AG04449 (cell line): ENCODE measurements around the gene APH1B.

Source experiments
- CTCF ChIA-PET: fragments of 350-600 bp; formaldehyde crosslinking; extraction: SDS; loops from one replicate; lab custom pipeline; 2021; ENCODE audit warnings: antibody characterized with exemption; lab: Yijun Ruan, JAX
- POLR2A ChIA-PET: fragments of 400-600, 350-600 bp; formaldehyde crosslinking; extraction: SDS; loops from one replicate; lab custom pipeline; 2020; ENCODE audit warnings: antibody characterized with exemption, inconsistent platforms; lab: Yijun Ruan, JAX
- DNase-seq: peaks from one replicate; pipeline ENCODE4 v3.0.0-alpha.2; 2010; ENCODE audit warnings: low read depth, low spot score
- H3K4me3 ChIP-seq: 2 replicates; pipeline ENCODE4 v1.5.1; 2011; ENCODE audit warnings: low read depth, mild to moderate bottlenecking, control low read depth, low read length
- TF ChIP-seq, protein P1 (sequence below): IDR thresholded peaks from one replicate; pipeline ENCODE4 v1.5.1; 2011; ENCODE audit warnings: mild to moderate bottlenecking, moderate library complexity, low read length, control low read depth, inconsistent platforms; ENCODE audit not compliant: insufficient read depth; ENCODE audit errors: missing control alignments

APH1B gene

DNA sequence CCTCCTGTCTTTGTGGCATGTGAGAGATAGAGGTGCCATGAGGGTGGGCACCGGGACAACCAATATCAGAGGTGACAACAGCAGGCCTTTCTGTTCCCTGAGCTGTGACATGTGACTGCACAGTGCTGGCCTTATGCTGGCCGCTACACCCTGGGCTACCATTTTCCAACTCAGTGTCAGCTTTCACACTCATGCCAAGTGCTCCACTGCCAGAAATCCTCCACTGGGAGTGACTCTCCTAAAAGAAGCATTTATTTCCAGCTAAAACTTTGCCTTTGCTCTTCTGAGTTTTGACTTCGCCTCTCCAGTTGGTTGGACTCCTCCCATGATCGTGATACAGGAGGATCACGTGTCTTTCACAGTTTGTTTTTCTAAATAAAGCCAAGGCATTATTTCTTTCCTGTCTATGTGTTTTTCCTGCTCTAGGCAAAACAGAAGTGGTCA, 72.8 kb downstream of the APH1B start:
- ChIA-PET CTCF (interaction anchor here (1.0 to 1.6 kb wide), 2 partner anchors 9 to 58 kb away, joined by 4 to 5 read pairs; no protein-coding TSS in a partner anchor), POLR2A (no interaction called here)
- no peak overlapping the region for H3K4me3 ChIP-seq
- no peak for DNase-seq
- TF ChIP-seq, protein P1, sequence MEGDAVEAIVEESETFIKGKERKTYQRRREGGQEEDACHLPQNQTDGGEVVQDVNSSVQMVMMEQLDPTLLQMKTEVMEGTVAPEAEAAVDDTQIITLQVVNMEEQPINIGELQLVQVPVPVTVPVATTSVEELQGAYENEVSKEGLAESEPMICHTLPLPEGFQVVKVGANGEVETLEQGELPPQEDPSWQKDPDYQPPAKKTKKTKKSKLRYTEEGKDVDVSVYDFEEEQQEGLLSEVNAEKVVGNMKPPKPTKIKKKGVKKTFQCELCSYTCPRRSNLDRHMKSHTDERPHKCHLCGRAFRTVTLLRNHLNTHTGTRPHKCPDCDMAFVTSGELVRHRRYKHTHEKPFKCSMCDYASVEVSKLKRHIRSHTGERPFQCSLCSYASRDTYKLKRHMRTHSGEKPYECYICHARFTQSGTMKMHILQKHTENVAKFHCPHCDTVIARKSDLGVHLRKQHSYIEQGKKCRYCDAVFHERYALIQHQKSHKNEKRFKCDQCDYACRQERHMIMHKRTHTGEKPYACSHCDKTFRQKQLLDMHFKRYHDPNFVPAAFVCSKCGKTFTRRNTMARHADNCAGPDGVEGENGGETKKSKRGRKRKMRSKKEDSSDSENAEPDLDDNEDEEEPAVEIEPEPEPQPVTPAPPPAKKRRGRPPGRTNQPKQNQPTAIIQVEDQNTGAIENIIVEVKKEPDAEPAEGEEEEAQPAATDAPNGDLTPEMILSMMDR, result no peak

DNA sequence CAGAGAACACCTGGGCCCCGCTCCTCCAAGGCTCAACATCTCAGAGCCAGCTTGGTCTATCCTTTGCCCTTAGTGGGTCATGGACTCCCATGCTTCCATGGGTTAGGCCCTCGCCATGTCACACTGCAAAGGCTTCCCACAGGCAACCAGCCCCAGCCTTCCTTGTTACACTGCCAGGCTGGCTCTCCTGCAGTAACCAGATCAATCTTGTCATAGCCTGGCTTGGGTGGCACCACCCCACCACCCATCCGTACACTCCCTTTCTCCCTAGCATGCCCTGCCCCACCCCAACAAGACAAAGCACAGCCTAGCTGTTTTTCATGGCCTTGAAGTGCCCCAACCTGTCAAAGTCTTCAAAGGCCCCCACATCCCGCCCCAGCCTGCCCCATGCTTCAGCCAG, 73.8 kb downstream of the APH1B start:
- POLR2A ChIA-PET, result no interaction called here
- TF ChIP-seq, protein P1, result no peak
- H3K4me3 ChIP-seq, result no peak overlapping the region
- no peak for DNase-seq
- CTCF ChIA-PET, result interaction anchor here (1.1 to 1.6 kb wide), 3 partner anchors 12 to 59 kb away, joined by 3 to 5 read pairs (median 3); no protein-coding TSS in a partner anchor

DNA sequence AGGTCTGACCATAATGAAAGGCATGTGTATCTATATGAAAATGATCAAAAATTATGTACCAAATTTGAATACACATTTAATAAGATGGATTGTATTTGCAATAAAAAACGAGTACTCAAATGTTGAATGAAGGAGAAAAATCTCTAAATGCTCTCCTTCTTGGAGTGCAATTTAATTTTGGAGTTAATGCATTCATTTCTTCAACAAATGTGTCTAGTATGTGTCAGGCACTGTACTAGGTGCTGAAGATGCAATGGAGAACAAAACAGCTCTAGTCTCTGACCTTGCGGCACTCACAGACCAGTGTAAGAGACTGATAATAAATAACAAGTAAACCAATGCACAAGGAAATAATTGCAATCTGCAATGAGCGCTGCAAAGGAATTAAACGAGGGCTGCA, 75.4 kb downstream of the APH1B start:
- TF ChIP-seq, protein P1, result no peak
- CTCF ChIA-PET, result no interaction called here
- no peak overlapping the region for H3K4me3 ChIP-seq
- no peak for DNase-seq
- POLR2A ChIA-PET, result no interaction called here

DNA sequence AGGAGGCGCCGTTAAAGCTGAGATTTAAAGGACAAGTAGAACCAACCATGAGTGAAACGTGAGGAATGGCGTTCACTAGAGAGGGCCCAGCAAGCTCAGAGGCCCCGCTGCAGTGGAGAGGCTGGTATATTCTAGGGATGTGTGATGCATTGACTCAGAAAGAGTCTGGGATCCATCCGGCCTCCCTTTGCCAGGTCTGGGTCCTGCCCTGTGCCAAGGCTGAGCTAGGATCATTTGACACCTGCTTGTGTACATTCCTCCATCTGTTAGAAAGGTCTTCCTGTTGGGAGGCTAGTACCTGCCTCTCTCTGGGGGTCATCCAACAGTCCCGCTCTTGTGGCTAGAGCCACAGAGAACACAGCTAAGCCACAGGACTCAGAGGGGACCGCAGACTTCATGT, 75.9 kb downstream of the APH1B start:
- TF ChIP-seq, protein P1, result no peak
- no peak overlapping the region for H3K4me3 ChIP-seq
- ChIA-PET POLR2A (no interaction called here), CTCF (no interaction called here)
- no peak for DNase-seq

DNA sequence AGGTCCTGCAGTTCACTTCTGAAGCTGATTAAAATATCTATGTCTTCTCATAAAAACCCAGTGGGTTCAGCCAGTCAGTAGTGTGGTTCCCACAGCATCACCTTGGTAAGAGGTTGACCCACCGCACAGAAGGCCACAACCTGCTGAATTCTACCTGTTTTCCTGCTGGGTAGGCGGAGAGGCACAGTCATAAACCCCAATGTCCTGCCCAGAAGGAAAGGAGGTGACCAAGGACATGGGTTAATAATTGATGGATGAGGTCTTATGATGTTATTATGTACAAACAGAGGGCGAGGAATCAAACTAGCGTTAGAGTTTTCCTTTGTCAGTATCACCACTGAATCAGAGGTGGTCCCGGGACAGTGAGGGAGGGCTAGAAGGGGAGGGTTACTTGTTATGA, 76.5 kb downstream of the APH1B start:
- CTCF ChIA-PET, result interaction anchor here (0.9 kb wide), 1 partner anchor 8 kb away, joined by 3 read pairs; no protein-coding TSS in a partner anchor
- POLR2A ChIA-PET, result no interaction called here
- no peak overlapping the region for H3K4me3 ChIP-seq
- TF ChIP-seq, protein P1, result no peak
- DNase-seq, result no peak

DNA sequence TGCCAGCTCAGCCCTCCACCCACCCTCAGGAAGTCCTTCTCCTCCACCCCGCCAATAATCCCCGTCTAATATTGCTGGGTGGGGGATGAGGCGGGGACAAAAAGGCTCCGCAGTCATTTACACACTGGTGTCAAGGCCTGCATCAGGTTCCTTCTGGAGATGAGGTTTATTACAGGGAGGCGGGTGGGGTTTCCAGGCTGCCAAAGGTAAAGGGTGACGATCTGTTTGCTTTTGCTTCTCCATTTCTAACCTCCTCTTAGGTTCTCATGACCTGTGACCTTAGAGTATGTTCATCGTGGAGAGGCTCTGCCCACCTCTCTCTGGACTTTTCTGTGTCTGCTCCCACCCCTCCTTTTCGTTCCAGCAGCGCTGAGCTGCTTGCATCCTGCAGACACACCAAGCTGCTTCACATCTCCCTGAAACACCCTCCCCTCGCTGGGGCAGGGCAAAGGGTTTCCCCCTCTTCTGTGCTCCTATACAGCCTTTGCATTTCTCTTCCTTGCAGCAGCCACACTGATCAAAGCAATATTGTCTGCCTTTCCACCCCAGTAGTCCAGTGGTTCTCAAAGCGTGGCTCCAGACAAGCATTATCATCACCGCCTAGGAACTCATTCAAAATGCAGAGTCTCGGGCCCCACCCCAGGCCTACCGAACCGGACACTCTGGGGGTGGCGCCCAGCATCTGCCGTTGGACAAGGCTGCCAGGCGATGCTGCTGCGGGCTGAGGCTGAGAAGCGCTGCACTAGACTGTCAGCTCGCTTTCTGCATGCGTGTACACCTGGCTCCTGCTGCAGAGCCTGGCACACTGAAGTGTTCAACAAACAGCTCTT, 77.6 kb downstream of the APH1B start:
- no peak overlapping the region for H3K4me3 ChIP-seq
- TF ChIP-seq, protein P1, result no peak
- DNase-seq, result no peak
- ChIA-PET CTCF (no interaction called here), POLR2A (no interaction called here)
